ENCODE measurements around the gene SOD2. TPM values are rescaled to one million over a fixed set of nuclear protein-coding genes. Genes with fewer than 3 reads are reported as not detected.

Gene SOD2
- total RNA-seq, 1 donor, result 775 TPM

DNA sequence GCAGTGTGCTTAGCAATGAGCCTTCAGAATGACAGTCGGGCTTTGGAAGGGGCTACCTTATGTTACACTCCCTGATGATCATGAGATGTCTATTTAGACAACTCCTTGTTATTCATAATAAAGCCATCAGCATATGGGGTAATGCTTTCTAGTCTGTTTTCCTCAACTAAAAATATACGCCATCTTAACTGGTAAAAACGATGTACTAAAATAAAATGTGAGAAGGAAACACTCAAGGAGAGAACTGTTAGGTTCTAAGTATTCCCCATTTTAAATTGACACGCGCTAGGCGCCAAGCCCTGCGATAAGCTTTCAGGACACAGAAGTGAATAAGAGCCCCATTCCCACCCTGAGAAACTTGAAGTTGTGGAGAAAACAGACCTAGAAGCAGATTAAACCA, 43.6 kb downstream of the SOD2 start:
- TF ChIP-seq, protein P1, sequence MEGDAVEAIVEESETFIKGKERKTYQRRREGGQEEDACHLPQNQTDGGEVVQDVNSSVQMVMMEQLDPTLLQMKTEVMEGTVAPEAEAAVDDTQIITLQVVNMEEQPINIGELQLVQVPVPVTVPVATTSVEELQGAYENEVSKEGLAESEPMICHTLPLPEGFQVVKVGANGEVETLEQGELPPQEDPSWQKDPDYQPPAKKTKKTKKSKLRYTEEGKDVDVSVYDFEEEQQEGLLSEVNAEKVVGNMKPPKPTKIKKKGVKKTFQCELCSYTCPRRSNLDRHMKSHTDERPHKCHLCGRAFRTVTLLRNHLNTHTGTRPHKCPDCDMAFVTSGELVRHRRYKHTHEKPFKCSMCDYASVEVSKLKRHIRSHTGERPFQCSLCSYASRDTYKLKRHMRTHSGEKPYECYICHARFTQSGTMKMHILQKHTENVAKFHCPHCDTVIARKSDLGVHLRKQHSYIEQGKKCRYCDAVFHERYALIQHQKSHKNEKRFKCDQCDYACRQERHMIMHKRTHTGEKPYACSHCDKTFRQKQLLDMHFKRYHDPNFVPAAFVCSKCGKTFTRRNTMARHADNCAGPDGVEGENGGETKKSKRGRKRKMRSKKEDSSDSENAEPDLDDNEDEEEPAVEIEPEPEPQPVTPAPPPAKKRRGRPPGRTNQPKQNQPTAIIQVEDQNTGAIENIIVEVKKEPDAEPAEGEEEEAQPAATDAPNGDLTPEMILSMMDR (IDR thresholded peaks at IDR 0.05; ENCODE audit: insufficient read depth, low read depth, low read length), result no peak
- DNase-seq (ENCODE audit: low read depth), result no peak
- H3K4me3 ChIP-seq (ENCODE audit: low read depth, low read length), result no peak overlapping the region

DNA sequence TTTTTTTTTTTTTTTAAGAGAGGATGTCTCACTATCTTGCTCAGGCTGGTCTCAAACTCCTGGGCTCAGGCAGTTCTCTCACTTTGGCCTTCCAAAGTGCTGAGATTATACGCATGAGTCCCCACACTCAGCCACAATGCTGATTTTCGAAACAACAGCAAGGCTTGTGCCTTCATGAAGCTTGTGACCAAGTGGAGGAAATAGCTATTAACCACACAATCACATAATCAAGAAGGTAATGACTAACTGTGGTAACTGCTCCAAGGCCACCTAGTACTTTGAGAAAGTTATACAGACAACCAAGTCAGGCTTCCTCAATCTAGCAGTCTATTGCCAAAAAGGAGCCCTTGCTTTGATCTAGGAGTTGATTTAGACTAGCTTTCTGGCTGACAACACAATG, 46.3 kb downstream of the SOD2 start:
- TF ChIP-seq, protein P1 (IDR thresholded peaks at IDR 0.05; ENCODE audit: insufficient read depth, low read depth, low read length), result no peak
- DNase-seq (ENCODE audit: low read depth), result no peak

DNA sequence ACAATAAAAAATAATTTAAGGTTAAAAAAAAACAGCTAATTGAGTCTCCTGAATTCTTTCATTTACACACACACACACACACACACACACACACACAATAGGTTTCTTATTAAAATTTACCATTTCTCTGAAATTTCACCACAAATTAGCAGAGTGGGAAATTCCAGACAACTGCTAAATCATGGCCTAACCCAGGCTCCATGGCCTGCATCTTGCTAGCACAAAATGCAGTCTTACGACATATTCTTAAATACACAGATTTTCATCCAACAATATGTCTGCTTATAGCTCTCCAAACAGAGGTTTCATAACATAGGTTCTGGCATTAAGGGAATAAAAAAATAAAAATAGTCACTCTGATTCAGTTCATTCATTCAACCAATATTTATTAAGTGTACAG, 46.9 kb downstream of the SOD2 start:
- H3K4me3 ChIP-seq (ENCODE audit: low read depth, low read length), result no peak overlapping the region
- no peak for DNase-seq (ENCODE audit: low read depth)
- TF ChIP-seq, protein P1 (IDR thresholded peaks at IDR 0.05; ENCODE audit: insufficient read depth, low read depth, low read length), result no peak

More for the DNA sequence above, 46.3 kb downstream of the SOD2 start:
- H3K4me3 ChIP-seq (ENCODE audit: low read depth, low read length), result no peak overlapping the region

DNA sequence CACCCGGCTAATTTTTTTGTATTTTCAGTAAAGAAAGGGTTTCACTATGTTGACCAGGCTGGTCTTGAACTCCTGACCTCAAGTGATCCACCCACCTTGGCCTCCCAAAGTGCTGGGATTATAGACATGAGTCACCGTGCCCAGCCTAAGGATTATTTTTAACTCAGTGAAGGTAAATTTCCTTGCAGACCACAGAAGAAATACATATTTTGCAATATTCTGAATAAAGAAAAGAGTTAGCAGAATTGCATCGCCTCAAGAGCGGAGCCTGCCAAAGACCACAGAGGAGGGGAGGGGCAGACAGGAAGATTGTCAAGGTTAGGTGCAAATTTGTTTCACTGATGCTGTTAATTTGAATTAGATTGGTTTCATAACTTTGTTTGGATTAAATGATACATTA, 47.4 kb downstream of the SOD2 start:
- TF ChIP-seq, protein P1 (IDR thresholded peaks at IDR 0.05; ENCODE audit: insufficient read depth, low read depth, low read length), result no peak
- no peak overlapping the region for H3K4me3 ChIP-seq (ENCODE audit: low read depth, low read length)

More for the DNA sequence above, 47.4 kb downstream of the SOD2 start:
- peak; percentile 17 for DNase-seq (ENCODE audit: low read depth)

Small RNAs within 50 kb of the gene (small RNA-seq; reads per million reads assigned to genes)
- not detected for gene RNU4ATAC18P

Other genes starting within 250 kb of the SOD2 start
- gene WTAP, start 34.3 kb upstream of the SOD2 start, total RNA-seq, result 89.5 and 159 TPM in 2 replicates
- 115 and 119 TPM in 2 replicates for gene ACAT2, start 68.8 kb upstream of the SOD2 start, total RNA-seq
- 219 and 285 TPM in 2 replicates for gene TCP1, start 96.4 kb upstream of the SOD2 start, total RNA-seq
- 97.3 and 107 TPM in 2 replicates for gene MRPL18, start 97.2 kb upstream of the SOD2 start, total RNA-seq
- gene PNLDC1, start 107.0 kb upstream of the SOD2 start, total RNA-seq, result 0.32 TPM in 1 of 2 replicates, not detected in the other
- gene MAS1, start 197.7 kb upstream of the SOD2 start, total RNA-seq, result not detected in 2 replicates

All from fibroblast of villous mesenchyme (primary cell).